ENCODE results near the gene POMZP3. TPM values are rescaled to one million over a fixed set of nuclear protein-coding genes. Genes with fewer than 3 reads are reported as not detected.
A peak's percentile ranks its signal among the peaks of the same experiment; 100 is the strongest.
"Not testable (repeated sequence)": the region's sequence is repeated elsewhere in the genome, so short reads cannot be mapped to it uniquely, and the experiment has no call there.

The POMZP3 gene
- polyA plus RNA-seq, 3 donors, result 1.1 to 3.9 (median 2.2) TPM

DNA sequence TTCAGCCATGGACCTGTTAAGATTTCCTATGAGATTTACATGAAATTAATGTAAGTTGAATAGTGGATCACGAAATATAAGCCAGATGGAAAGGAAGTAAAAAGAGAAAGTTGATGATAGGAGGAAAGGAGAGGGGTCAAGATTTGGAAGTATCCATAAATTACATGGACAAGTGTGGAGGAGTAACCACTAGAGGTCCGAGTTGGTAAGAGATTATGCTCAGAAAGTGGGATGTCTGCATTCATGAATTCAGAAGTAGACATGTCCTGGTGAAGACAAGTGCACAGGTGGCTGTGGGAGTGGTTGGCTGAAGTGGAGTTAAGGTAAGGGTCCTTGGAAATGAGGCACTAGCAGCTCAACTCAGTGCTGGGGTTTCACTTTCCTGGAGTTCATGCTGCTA is 29.3 kb upstream of the POMZP3 start:
- H4K20me1 ChIP-seq (ENCODE audit: insufficient read depth, low read length); H3K4me1 Mint-ChIP-seq; H2AFZ ChIP-seq (ENCODE audit: insufficient read depth, low read depth, low read length, poor library complexity, severe bottlenecking); H3K27ac ChIP-seq (ENCODE audit: low read depth in 1 of 2, low read length in 2 of 2); H3K4me3 Mint-ChIP-seq; H3K9me3 Mint-ChIP-seq; DNase-seq; H3K27me3 ChIP-seq (ENCODE audit: control insufficient read depth in 2 of 2, insufficient read depth in 2 of 2, low read length in 2 of 2); H3K27me3 Mint-ChIP-seq (ENCODE audit: low read depth in 3 of 3); H3K4me2 ChIP-seq (replicated peaks; ENCODE audit: extremely low read depth, low read length, poor library complexity, severe bottlenecking); H3K36me3 Mint-ChIP-seq; H3K9ac ChIP-seq (ENCODE audit: insufficient read depth, low read length, poor library complexity, severe bottlenecking); H3K79me2 ChIP-seq (ENCODE audit: insufficient read depth, low read length); H3K9me3 ChIP-seq (replicated peaks in 1 of 2; ENCODE audit: control insufficient read depth in 1 of 2, insufficient read depth in 1 of 2, low read length in 2 of 2); H3K4me3 ChIP-seq (replicated peaks in 1 of 3; ENCODE audit: low read depth in 2 of 3, low read length in 3 of 3); intact Hi-C loops (cut with micrococcal nuclease); H3K4me1 ChIP-seq (ENCODE audit: control insufficient read depth in 1 of 2, insufficient read depth in 2 of 2, low read length in 2 of 2); H3K36me3 ChIP-seq (replicated peaks in 1 of 2; ENCODE audit: control insufficient read depth in 1 of 2, insufficient read depth in 2 of 2, low read length in 2 of 2); H3K27ac Mint-ChIP-seq: not testable (repeated sequence)
- WGBS (ENCODE audit: insufficient coverage), result 78% methylated on average over 2 of the region's 2 CpGs

DNA sequence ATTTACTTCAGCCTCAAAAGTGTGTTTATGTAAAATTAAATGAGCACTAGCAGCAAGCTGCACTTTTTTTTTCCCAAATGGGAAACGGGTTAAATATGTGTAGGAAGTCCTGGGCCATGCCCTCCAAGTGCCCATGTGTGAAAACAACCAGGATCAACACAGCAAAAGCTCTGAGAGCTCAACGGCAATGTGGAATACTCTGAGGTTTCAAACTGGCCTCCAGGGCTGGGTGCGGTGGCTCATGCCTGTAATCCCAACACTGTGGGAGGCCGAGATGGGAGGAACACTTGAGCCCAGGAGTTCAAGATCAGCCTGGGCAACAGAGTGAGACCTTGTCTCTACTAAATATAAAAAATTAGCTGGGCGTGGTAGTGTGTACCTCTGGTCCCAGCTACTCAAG is 15.5 kb upstream of the POMZP3 start:
- H3K4me2 ChIP-seq (replicated peaks; ENCODE audit: extremely low read depth, low read length, poor library complexity, severe bottlenecking); H4K20me1 ChIP-seq (ENCODE audit: insufficient read depth, low read length); H3K9ac ChIP-seq (ENCODE audit: insufficient read depth, low read length, poor library complexity, severe bottlenecking); H3K4me1 Mint-ChIP-seq; H2AFZ ChIP-seq (ENCODE audit: insufficient read depth, low read depth, low read length, poor library complexity, severe bottlenecking); H3K4me1 ChIP-seq (ENCODE audit: control insufficient read depth in 1 of 2, insufficient read depth in 2 of 2, low read length in 2 of 2); H3K9me3 Mint-ChIP-seq; H3K36me3 ChIP-seq (replicated peaks in 1 of 2; ENCODE audit: control insufficient read depth in 1 of 2, insufficient read depth in 2 of 2, low read length in 2 of 2); H3K27me3 Mint-ChIP-seq (ENCODE audit: low read depth in 3 of 3); H3K27me3 ChIP-seq (ENCODE audit: control insufficient read depth in 2 of 2, insufficient read depth in 2 of 2, low read length in 2 of 2); H3K36me3 Mint-ChIP-seq; intact Hi-C loops (cut with micrococcal nuclease); H3K4me3 ChIP-seq (replicated peaks in 1 of 3; ENCODE audit: low read depth in 2 of 3, low read length in 3 of 3); H3K27ac Mint-ChIP-seq; H3K79me2 ChIP-seq (ENCODE audit: insufficient read depth, low read length); H3K4me3 Mint-ChIP-seq; H3K9me3 ChIP-seq (replicated peaks in 1 of 2; ENCODE audit: control insufficient read depth in 1 of 2, insufficient read depth in 1 of 2, low read length in 2 of 2); H3K27ac ChIP-seq (ENCODE audit: low read depth in 1 of 2, low read length in 2 of 2); DNase-seq: not testable (repeated sequence)
- WGBS (ENCODE audit: insufficient coverage), result no CpG with 5 or more reads among the region's 5 CpGs

DNA sequence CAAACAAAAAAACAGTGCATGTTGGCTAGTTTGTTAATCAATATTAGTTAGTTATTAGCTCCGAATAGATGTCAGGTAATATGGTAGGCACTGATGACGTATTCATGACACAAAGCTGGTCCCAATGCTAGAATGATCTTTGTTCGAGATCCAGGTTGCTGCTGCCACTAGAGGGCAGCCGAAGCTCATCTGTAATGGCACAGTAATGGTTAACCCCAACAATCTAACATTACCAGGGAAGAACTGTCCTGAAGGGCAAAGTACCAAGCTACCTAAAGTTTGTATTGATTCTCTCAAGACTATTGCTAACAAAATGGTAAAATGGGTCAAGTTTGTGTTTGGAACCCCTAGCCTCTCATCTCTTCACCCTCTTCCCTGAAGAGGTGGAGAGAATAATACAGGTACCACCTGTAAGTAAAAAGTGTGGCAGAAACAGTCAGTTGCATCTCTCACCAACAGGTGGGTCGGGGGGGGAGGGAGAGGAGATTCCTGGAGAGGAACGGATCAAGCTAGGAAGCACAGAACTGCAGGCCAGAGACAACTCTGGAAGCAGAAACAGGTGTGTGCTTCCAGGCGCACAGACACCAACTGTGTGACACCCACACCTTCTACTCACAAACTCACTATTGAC is 10.1 kb upstream of the POMZP3 start:
- H3K9me3 ChIP-seq (replicated peaks in 1 of 2; ENCODE audit: control insufficient read depth in 1 of 2, insufficient read depth in 1 of 2, low read length in 2 of 2); H4K20me1 ChIP-seq (ENCODE audit: insufficient read depth, low read length); H3K27ac Mint-ChIP-seq; H3K4me3 Mint-ChIP-seq; H3K9me3 Mint-ChIP-seq; H3K36me3 Mint-ChIP-seq; H3K27ac ChIP-seq (ENCODE audit: low read depth in 1 of 2, low read length in 2 of 2); H3K79me2 ChIP-seq (ENCODE audit: insufficient read depth, low read length); H3K4me1 Mint-ChIP-seq; H3K27me3 ChIP-seq (ENCODE audit: control insufficient read depth in 2 of 2, insufficient read depth in 2 of 2, low read length in 2 of 2); H3K27me3 Mint-ChIP-seq (ENCODE audit: low read depth in 3 of 3); H3K4me2 ChIP-seq (replicated peaks; ENCODE audit: extremely low read depth, low read length, poor library complexity, severe bottlenecking); H3K36me3 ChIP-seq (replicated peaks in 1 of 2; ENCODE audit: control insufficient read depth in 1 of 2, insufficient read depth in 2 of 2, low read length in 2 of 2); H3K4me1 ChIP-seq (ENCODE audit: control insufficient read depth in 1 of 2, insufficient read depth in 2 of 2, low read length in 2 of 2); intact Hi-C loops (cut with micrococcal nuclease); H3K4me3 ChIP-seq (replicated peaks in 1 of 3; ENCODE audit: low read depth in 2 of 3, low read length in 3 of 3); H3K9ac ChIP-seq (ENCODE audit: insufficient read depth, low read length, poor library complexity, severe bottlenecking); H2AFZ ChIP-seq (ENCODE audit: insufficient read depth, low read depth, low read length, poor library complexity, severe bottlenecking): not testable (repeated sequence)
- TF ChIP-seq, protein P1, sequence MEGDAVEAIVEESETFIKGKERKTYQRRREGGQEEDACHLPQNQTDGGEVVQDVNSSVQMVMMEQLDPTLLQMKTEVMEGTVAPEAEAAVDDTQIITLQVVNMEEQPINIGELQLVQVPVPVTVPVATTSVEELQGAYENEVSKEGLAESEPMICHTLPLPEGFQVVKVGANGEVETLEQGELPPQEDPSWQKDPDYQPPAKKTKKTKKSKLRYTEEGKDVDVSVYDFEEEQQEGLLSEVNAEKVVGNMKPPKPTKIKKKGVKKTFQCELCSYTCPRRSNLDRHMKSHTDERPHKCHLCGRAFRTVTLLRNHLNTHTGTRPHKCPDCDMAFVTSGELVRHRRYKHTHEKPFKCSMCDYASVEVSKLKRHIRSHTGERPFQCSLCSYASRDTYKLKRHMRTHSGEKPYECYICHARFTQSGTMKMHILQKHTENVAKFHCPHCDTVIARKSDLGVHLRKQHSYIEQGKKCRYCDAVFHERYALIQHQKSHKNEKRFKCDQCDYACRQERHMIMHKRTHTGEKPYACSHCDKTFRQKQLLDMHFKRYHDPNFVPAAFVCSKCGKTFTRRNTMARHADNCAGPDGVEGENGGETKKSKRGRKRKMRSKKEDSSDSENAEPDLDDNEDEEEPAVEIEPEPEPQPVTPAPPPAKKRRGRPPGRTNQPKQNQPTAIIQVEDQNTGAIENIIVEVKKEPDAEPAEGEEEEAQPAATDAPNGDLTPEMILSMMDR (IDR thresholded peaks at IDR 0.05), result peak; percentile 60
- DNase-seq, result peak in 2 of 3 donors; percentile 0 to 2
- no CpG with 5 or more reads among the region's 7 CpGs for WGBS (ENCODE audit: insufficient coverage)

DNA sequence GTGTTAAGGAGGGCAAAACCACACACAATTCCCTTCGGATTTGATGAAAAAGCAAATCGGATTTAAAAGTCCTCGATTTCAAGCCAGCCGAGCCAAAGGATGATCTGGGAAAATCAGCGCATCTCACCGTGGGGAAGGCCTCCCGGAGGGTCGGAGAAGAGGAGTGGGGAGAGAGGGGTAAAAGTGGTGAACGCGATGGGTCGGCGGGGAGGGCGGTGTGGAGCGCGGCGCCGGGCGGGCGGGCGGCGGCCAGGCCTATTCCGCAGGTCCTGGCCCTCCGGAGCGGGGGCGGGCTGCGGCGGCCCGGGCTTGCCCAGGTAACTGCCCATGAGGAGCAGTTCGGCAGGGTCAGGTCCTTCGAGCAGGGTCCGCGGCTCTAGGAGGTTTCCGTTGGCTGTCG is 498 bp downstream of the POMZP3 start:
- Histone ChIP-seq H3K4me3 (replicated peaks in 1 of 3; ENCODE audit: low read depth in 2 of 3, low read length in 3 of 3) (peak overlapping the region; percentile 31 to 68 (median 48)), H2AFZ (ENCODE audit: insufficient read depth, low read depth, low read length, poor library complexity, severe bottlenecking) (peak overlapping the region; percentile 50), H3K9ac (ENCODE audit: insufficient read depth, low read length, poor library complexity, severe bottlenecking) (peak overlapping the region; percentile 66), H3K27ac (ENCODE audit: low read depth in 1 of 2, low read length in 2 of 2) (peak overlapping the region in 1 of 2 donors; percentile 59), H3K4me2 (replicated peaks; ENCODE audit: extremely low read depth, low read length, poor library complexity, severe bottlenecking) (peak overlapping the region; percentile 47)
- H3K9me3 ChIP-seq (replicated peaks in 1 of 2; ENCODE audit: control insufficient read depth in 1 of 2, insufficient read depth in 1 of 2, low read length in 2 of 2); intact Hi-C loops (cut with micrococcal nuclease); H3K4me1 Mint-ChIP-seq; DNase-seq; H4K20me1 ChIP-seq (ENCODE audit: insufficient read depth, low read length); H3K36me3 ChIP-seq (replicated peaks in 1 of 2; ENCODE audit: control insufficient read depth in 1 of 2, insufficient read depth in 2 of 2, low read length in 2 of 2); H3K27me3 Mint-ChIP-seq (ENCODE audit: low read depth in 3 of 3); H3K79me2 ChIP-seq (ENCODE audit: insufficient read depth, low read length); H3K9me3 Mint-ChIP-seq; H3K4me1 ChIP-seq (ENCODE audit: control insufficient read depth in 1 of 2, insufficient read depth in 2 of 2, low read length in 2 of 2); H3K27me3 ChIP-seq (ENCODE audit: control insufficient read depth in 2 of 2, insufficient read depth in 2 of 2, low read length in 2 of 2): not testable (repeated sequence)
- peaks cover 11 to 14% of the 10 kb centered on the region in 2 donors for H3K36me3 Mint-ChIP-seq
- WGBS (ENCODE audit: insufficient coverage), result 0% methylated on average over 7 of the region's 34 CpGs
- H3K27ac Mint-ChIP-seq, result peak overlapping the region; percentile 45 to 93 (median 84)
- H3K4me3 Mint-ChIP-seq, result peak overlapping the region; percentile 88 to 90
